ENCODE data around the gene ATP8A1.

Gene ATP8A1

DNA sequence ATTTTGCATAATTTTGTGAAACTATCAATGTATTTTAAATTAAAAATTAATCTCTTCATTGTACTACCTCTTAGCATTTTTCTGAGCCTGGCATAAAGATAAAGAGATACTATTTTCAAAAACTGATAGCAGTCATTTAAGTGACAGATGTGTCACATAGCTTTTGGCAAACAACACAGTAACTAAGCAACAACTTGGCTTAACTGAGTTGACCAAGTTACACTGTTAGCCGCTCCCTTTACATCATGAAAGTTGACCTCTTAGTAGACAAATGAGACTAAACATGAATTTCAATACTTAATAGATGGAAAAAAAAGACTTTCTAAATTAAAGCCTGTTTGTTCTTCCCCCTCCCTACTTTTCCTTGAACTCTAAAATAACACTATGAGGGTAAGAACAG, 62.0 kb downstream of the ATP8A1 start:
- no peaks in the 10 kb centered on the region for H3K36me3 ChIP-seq (ENCODE audit: insufficient read depth, low read length)
- H3K4me3 ChIP-seq (ENCODE audit: low read length), result no peak overlapping the region
- no peaks in the 10 kb centered on the region for H3K27me3 ChIP-seq (ENCODE audit: control insufficient read depth, insufficient read depth, low read length)
- H3K9me3 ChIP-seq (replicated peaks; ENCODE audit: low read length), result no peaks in the 10 kb centered on the region
- no peak overlapping the region for H3K9ac ChIP-seq (ENCODE audit: low read depth, low read length)
- H3K4me1 ChIP-seq (ENCODE audit: control insufficient read depth, insufficient read depth, low read length), result no peaks in the 10 kb centered on the region
- H3K4me2 ChIP-seq (ENCODE audit: low read length), result no peak overlapping the region

DNA sequence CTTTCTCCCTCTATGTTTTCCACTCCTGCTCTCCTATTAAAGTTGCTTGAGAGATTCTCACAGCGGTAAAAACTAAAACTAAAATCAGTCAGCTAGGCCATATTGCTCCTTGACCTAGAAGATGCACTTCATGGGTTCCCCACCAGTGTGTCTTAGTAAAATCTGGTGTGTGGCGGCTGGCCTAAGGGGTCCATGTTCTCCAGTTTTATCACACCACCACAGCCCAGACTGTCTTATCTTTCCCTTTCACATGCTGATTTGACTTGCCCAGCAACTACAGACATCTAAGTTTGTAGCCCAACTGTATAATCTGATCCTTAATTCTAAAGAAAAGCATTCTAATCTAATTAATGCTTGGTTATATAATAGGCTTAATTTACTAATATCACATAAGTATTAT, 68.0 kb downstream of the ATP8A1 start:
- Histone ChIP-seq H3K9ac (ENCODE audit: low read depth, low read length) (no peak overlapping the region), H3K9me3 (replicated peaks; ENCODE audit: low read length) (no peaks in the 10 kb centered on the region), H3K4me1 (ENCODE audit: control insufficient read depth, insufficient read depth, low read length) (no peaks in the 10 kb centered on the region), H3K36me3 (ENCODE audit: insufficient read depth, low read length) (no peaks in the 10 kb centered on the region), H3K4me3 (ENCODE audit: low read length) (no peak overlapping the region), H3K4me2 (ENCODE audit: low read length) (no peak overlapping the region), H3K27me3 (ENCODE audit: control insufficient read depth, insufficient read depth, low read length) (no peaks in the 10 kb centered on the region)

DNA sequence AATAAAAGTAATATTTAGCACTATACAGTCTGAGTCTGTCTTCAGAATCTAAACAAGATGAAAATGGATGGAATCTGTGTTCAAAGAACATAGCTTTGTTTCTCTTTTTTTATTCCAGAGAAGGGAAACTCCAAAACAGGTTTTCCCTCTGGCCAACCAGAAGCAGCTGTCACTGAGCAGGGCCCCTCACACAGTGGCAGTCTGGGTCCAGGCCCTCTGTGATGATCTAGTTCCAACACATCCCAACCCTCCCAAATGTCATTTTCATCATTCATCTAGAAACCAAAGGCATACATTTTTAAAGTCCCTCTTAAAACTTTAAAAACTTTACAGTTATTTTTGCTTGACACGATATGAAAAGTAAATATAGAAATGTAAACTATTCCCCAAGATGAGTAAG, 70.1 kb downstream of the ATP8A1 start:
- H3K9me3 ChIP-seq (replicated peaks; ENCODE audit: low read length), result no peaks in the 10 kb centered on the region
- no peaks in the 10 kb centered on the region for H3K36me3 ChIP-seq (ENCODE audit: insufficient read depth, low read length)
- no peak overlapping the region for H3K4me2 ChIP-seq (ENCODE audit: low read length)
- no peaks in the 10 kb centered on the region for H3K4me1 ChIP-seq (ENCODE audit: control insufficient read depth, insufficient read depth, low read length)
- H3K4me3 ChIP-seq (ENCODE audit: low read length), result no peak overlapping the region
- no peak overlapping the region for H3K9ac ChIP-seq (ENCODE audit: low read depth, low read length)
- no peaks in the 10 kb centered on the region for H3K27me3 ChIP-seq (ENCODE audit: control insufficient read depth, insufficient read depth, low read length)

DNA sequence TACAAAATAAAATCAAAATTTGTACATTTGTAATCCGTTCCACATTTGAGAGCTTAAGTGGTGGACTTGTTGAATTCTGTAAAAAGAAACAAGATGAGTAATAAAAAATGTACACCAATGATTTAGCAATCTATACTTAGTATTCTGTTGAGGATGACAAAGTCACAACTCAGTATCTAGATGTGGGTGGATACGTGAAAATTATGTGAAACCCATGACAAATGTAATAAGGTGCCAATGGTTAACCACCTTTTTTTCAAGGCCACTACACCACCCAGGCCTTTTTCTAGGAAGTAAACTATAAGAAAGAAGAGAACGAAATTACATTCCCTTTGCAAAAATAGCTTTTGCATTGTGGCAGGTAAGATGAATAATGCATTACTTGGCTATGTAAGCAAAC, 77.0 kb downstream of the ATP8A1 start:
- Histone ChIP-seq H3K9me3 (replicated peaks; ENCODE audit: low read length) (no peaks in the 10 kb centered on the region), H3K27me3 (ENCODE audit: control insufficient read depth, insufficient read depth, low read length) (no peaks in the 10 kb centered on the region), H3K9ac (ENCODE audit: low read depth, low read length) (no peak overlapping the region), H3K4me1 (ENCODE audit: control insufficient read depth, insufficient read depth, low read length) (no peaks in the 10 kb centered on the region), H3K4me2 (ENCODE audit: low read length) (no peak overlapping the region), H3K36me3 (ENCODE audit: insufficient read depth, low read length) (no peaks in the 10 kb centered on the region), H3K4me3 (ENCODE audit: low read length) (no peak overlapping the region)

DNA sequence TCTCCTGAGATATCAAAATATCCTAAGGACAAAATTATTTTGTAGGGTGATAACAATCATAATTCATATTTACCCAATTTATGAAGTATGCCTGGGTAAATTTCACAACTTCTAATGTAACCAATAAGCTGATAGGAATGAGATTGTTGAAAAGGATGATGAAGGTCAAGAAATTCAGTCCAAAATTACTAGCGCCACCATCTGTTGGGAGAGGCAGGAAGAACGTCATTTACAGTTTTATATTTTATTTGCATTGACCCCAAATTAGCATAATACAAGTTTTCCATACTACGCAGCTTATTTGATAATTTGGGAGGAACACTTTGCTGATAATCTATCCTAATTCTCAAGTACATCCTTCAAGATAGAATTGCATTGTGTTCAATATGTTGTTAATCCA, 78.7 kb downstream of the ATP8A1 start:
- H3K27me3 ChIP-seq (ENCODE audit: control insufficient read depth, insufficient read depth, low read length), result no peaks in the 10 kb centered on the region
- H3K4me3 ChIP-seq (ENCODE audit: low read length), result no peak overlapping the region
- no peaks in the 10 kb centered on the region for H3K36me3 ChIP-seq (ENCODE audit: insufficient read depth, low read length)
- H3K9ac ChIP-seq (ENCODE audit: low read depth, low read length), result no peak overlapping the region
- no peak overlapping the region for H3K4me2 ChIP-seq (ENCODE audit: low read length)
- no peaks in the 10 kb centered on the region for H3K9me3 ChIP-seq (replicated peaks; ENCODE audit: low read length)
- H3K4me1 ChIP-seq (ENCODE audit: control insufficient read depth, insufficient read depth, low read length), result no peaks in the 10 kb centered on the region

DNA sequence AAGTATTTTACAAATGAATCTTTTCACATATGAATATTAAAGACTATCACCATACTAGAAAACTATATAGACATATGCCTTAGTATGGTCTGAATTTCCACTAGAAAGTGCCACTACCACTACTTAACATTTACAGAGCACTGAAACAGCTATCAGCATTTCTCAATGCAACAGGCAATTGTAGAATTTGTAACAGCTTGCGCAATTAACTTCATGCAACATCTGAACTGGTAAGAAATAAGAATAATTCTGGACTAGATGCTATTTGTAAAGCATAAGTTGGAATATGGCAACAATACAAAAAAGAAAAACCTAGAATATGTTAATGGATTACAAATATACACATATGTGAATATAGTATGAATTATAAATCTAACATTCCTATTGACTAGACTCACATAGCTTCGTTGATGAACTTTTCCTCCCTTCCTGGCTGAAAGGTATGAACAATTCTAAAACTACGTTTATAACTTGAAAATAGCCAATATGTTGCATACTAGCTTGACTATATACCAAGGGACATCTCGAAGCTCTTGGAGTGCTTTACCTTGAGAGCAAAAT, 82.0 kb downstream of the ATP8A1 start:
- H3K4me1 ChIP-seq (ENCODE audit: control insufficient read depth, insufficient read depth, low read length), result no peaks in the 10 kb centered on the region
- no peak overlapping the region for H3K4me2 ChIP-seq (ENCODE audit: low read length)
- no peak overlapping the region for H3K9ac ChIP-seq (ENCODE audit: low read depth, low read length)
- H3K9me3 ChIP-seq (replicated peaks; ENCODE audit: low read length), result no peaks in the 10 kb centered on the region
- H3K27me3 ChIP-seq (ENCODE audit: control insufficient read depth, insufficient read depth, low read length), result no peaks in the 10 kb centered on the region
- H3K36me3 ChIP-seq (ENCODE audit: insufficient read depth, low read length), result no peaks in the 10 kb centered on the region
- H3K4me3 ChIP-seq (ENCODE audit: low read length), result no peak overlapping the region

DNA sequence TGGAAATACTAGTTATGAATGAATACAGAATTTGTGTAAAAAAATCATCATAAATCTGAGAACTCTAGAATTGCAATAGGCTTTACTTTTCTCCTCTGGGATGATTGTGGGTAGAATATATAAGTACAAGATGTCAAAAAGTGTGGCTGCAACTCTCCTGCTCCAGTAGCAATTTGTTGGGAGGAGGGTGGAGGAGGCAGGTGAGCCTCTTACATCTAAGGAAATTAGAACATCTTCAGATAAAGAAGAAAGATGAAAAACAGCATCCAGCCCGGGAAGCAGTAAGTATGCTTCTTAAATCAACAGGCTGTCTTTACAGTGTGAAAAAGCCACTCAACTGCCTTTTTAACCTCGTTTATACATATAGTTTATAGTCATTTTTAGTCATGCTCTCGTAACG, 83.7 kb downstream of the ATP8A1 start:
- no peaks in the 10 kb centered on the region for H3K27me3 ChIP-seq (ENCODE audit: control insufficient read depth, insufficient read depth, low read length)
- H3K9me3 ChIP-seq (replicated peaks; ENCODE audit: low read length), result no peaks in the 10 kb centered on the region
- H3K4me1 ChIP-seq (ENCODE audit: control insufficient read depth, insufficient read depth, low read length), result no peaks in the 10 kb centered on the region
- no peaks in the 10 kb centered on the region for H3K36me3 ChIP-seq (ENCODE audit: insufficient read depth, low read length)
- H3K9ac ChIP-seq (ENCODE audit: low read depth, low read length), result no peak overlapping the region
- no peak overlapping the region for H3K4me3 ChIP-seq (ENCODE audit: low read length)
- no peak overlapping the region for H3K4me2 ChIP-seq (ENCODE audit: low read length)

DNA sequence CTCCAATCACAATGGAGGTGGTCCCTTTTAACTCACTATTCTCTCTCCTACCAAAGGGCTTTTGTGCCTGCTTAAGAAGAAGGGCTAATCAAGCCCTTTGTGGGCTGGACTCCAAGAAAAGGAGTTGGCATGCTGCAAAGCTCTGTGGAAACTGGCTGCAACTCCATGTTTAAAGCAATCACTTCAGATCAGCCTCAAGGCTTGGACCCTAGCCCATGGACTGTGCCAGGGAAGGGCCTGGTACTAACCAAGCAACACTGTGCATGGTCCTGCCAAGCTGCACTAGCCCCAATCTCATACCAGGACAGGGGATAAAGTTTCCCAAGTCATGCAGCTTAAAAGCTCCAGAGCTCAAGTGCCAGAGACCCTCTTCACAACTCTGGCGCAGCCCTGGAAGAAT, 86.7 kb downstream of the ATP8A1 start:
- no peak overlapping the region for H3K4me3 ChIP-seq (ENCODE audit: low read length)
- H3K9ac ChIP-seq (ENCODE audit: low read depth, low read length), result no peak overlapping the region
- no peaks in the 10 kb centered on the region for H3K9me3 ChIP-seq (replicated peaks; ENCODE audit: low read length)
- H3K4me2 ChIP-seq (ENCODE audit: low read length), result no peak overlapping the region
- no peaks in the 10 kb centered on the region for H3K27me3 ChIP-seq (ENCODE audit: control insufficient read depth, insufficient read depth, low read length)
- H3K36me3 ChIP-seq (ENCODE audit: insufficient read depth, low read length), result no peaks in the 10 kb centered on the region
- no peaks in the 10 kb centered on the region for H3K4me1 ChIP-seq (ENCODE audit: control insufficient read depth, insufficient read depth, low read length)

DNA sequence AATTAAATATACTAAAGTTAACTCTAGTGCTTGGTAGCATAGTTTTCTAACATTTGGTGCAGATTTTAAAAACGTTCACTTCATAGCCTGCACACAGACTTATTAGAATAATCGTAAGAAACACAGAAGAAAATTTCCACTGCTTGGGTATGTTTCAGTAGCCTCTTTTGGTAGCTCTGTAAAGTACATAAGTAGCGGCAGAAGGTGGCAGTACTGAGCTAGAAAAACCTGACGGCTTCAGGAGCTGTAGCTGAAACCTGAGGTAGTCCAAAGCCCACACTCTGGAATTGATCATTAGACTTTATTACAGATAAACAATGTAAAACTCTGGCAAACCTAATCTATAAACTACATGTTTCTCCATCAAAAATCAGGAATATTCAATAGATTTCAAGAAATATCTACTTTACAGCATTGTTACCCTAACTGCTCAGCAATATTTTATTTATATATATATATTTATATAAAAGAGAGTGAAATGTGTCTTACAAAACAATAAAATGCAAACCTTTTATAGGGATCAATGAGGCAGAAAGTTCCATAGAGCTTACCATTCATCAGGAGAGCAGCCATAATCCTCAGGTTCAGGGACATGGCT, 88.2 kb downstream of the ATP8A1 start:
- H3K27me3 ChIP-seq (ENCODE audit: control insufficient read depth, insufficient read depth, low read length), result no peaks in the 10 kb centered on the region
- no peak overlapping the region for H3K4me3 ChIP-seq (ENCODE audit: low read length)
- H3K9ac ChIP-seq (ENCODE audit: low read depth, low read length), result no peak overlapping the region
- no peaks in the 10 kb centered on the region for H3K36me3 ChIP-seq (ENCODE audit: insufficient read depth, low read length)
- no peaks in the 10 kb centered on the region for H3K4me1 ChIP-seq (ENCODE audit: control insufficient read depth, insufficient read depth, low read length)
- no peak overlapping the region for H3K4me2 ChIP-seq (ENCODE audit: low read length)
- no peaks in the 10 kb centered on the region for H3K9me3 ChIP-seq (replicated peaks; ENCODE audit: low read length)

DNA sequence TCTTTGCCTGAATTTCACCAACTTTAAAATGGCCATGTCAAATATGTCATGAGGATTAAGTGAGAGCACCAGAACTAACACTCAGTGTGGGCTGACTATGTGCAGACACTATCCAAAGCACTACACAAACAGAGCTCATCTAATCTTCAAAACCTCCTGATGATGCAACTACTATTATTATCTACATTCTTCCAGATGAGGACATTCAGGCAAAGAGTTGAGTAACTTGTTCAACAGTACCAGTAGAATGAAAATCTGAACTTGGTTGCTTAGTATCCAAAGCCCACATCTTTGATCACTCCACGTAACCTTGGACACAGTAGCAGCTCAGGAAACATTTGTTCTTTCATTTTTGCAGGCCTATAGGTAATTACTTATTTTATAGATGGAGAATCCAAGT, 90.1 kb downstream of the ATP8A1 start:
- H3K36me3 ChIP-seq (ENCODE audit: insufficient read depth, low read length), result no peaks in the 10 kb centered on the region
- H3K4me1 ChIP-seq (ENCODE audit: control insufficient read depth, insufficient read depth, low read length), result no peaks in the 10 kb centered on the region
- no peak overlapping the region for H3K4me2 ChIP-seq (ENCODE audit: low read length)
- no peaks in the 10 kb centered on the region for H3K9me3 ChIP-seq (replicated peaks; ENCODE audit: low read length)
- no peak overlapping the region for H3K9ac ChIP-seq (ENCODE audit: low read depth, low read length)
- H3K27me3 ChIP-seq (ENCODE audit: control insufficient read depth, insufficient read depth, low read length), result no peaks in the 10 kb centered on the region
- no peak overlapping the region for H3K4me3 ChIP-seq (ENCODE audit: low read length)

DNA sequence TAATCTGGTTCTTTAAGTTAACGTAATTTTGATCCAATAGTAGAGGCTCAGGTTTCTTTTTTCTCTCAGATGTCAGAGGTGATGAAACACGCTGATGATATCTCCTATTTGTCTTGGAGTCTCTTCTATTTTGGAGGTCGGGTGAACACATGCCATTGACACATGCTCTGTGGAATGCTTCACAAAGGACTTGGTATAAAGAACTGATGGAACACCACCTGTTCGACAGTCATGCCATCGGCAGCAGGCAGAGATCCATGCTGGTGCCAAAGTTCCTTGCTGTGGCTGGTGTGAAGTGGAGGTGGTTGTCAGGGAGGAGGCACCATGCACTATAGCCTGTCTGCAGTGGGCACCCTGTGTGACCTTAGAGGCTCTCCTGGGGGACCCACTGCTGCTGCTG, 94.9 kb downstream of the ATP8A1 start:
- H3K4me1 ChIP-seq (ENCODE audit: control insufficient read depth, insufficient read depth, low read length), result no peaks in the 10 kb centered on the region
- no peaks in the 10 kb centered on the region for H3K36me3 ChIP-seq (ENCODE audit: insufficient read depth, low read length)
- no peaks in the 10 kb centered on the region for H3K27me3 ChIP-seq (ENCODE audit: control insufficient read depth, insufficient read depth, low read length)
- no peaks in the 10 kb centered on the region for H3K9me3 ChIP-seq (replicated peaks; ENCODE audit: low read length)
- no peak overlapping the region for H3K9ac ChIP-seq (ENCODE audit: low read depth, low read length)
- H3K4me2 ChIP-seq (ENCODE audit: low read length), result no peak overlapping the region
- H3K4me3 ChIP-seq (ENCODE audit: low read length), result no peak overlapping the region

DNA sequence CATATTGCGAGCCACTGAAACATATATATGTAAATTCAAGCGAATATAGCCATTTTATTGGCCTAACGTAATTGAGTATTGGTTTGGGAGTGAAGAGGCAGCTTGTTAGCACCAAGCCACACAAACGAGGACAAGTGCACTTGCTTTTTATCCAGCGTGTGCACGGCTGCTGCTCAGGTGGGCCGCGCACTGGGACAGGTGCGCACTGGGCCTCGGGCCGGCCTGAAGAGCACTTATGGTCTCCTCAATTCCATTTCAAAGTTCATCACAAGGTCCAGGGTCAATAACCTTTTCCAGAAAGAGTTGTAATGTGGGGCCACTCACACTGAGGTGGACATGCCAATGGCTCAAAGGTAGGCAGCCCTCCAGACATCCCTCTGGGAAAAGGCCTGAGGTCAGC, 95.9 kb downstream of the ATP8A1 start:
- Histone ChIP-seq H3K27me3 (ENCODE audit: control insufficient read depth, insufficient read depth, low read length) (no peaks in the 10 kb centered on the region), H3K36me3 (ENCODE audit: insufficient read depth, low read length) (no peaks in the 10 kb centered on the region), H3K4me1 (ENCODE audit: control insufficient read depth, insufficient read depth, low read length) (no peaks in the 10 kb centered on the region), H3K4me3 (ENCODE audit: low read length) (no peak overlapping the region), H3K9ac (ENCODE audit: low read depth, low read length) (no peak overlapping the region), H3K9me3 (replicated peaks; ENCODE audit: low read length) (no peaks in the 10 kb centered on the region), H3K4me2 (ENCODE audit: low read length) (no peak overlapping the region)

All from skeletal muscle satellite cell (primary cell).